Dendritic cell treated with granulocyte-macrophage colony-stimulating factor and Interleukin-4, amounts not matched to agents 40 ng/mL and 50 ng/mL, for 4 days (primary cell): ENCODE data around the gene VPS35L.
A peak's percentile ranks its signal among the peaks of the same experiment; 100 is the strongest.
"Not testable (repeated sequence)": the region's sequence is repeated elsewhere in the genome, so short reads cannot be mapped to it uniquely, and the experiment has no call there.

Experiments used
- H3K27ac Mint-ChIP-seq: one replicate; pipeline ENCODE4 v1.8.0; 2022; ENCODE audit warnings: mild to moderate bottlenecking, mixed read lengths
- H3K27me3 Mint-ChIP-seq: one replicate; pipeline ENCODE4 v1.8.0; 2022; ENCODE audit warnings: mild to moderate bottlenecking, mixed read lengths
- H3K36me3 Mint-ChIP-seq: one replicate; pipeline ENCODE4 v1.8.0; 2022; ENCODE audit warnings: low read depth, mixed read lengths
- H3K4me1 Mint-ChIP-seq: one replicate; pipeline ENCODE4 v1.8.0; 2022; ENCODE audit warnings: low read depth, mixed read lengths
- H3K4me3 Mint-ChIP-seq: one replicate; pipeline ENCODE4 v1.8.0; 2022; ENCODE audit warnings: mild to moderate bottlenecking, moderate library complexity, mixed read lengths
- H3K9me3 Mint-ChIP-seq: one replicate; pipeline ENCODE4 v1.8.0; 2022; ENCODE audit warnings: mixed read lengths
- intact Hi-C: fragments of 100-400 bp; cut with micrococcal nuclease; formaldehyde crosslinking; loops from one replicate; pipeline ENCODE4 v1.15.0; 2022

The VPS35L gene

DNA sequence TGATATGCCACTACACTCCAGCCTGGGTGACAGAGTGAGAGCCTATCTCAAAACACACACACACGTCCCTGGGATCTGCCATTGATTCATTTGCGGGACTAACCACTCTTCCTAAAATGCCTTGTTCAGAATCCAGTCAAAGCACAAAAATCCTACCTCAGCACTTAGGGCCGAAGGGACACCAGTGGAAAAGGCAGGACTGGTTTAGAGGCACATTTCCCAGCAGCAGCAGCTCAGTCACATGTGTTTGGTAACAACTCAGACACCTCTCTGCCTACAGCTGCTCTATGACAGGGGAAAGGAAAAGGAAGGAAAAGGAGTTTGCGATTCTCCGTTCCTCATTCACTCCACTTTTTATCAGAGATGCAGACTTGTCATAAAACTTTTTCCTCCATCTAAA lies 150.3 kb downstream of the VPS35L start:
- Mint-ChIP-seq H3K27me3 (no peaks in the 10 kb centered on the region), H3K27ac (peak overlapping the region; percentile 75), H3K36me3 (peaks cover 96% of the 10 kb centered on the region), H3K9me3 (no peaks in the 10 kb centered on the region), H3K4me1 (peaks cover 48% of the 10 kb centered on the region), H3K4me3 (no peak overlapping the region)
- intact Hi-C loops = no loop called here

DNA sequence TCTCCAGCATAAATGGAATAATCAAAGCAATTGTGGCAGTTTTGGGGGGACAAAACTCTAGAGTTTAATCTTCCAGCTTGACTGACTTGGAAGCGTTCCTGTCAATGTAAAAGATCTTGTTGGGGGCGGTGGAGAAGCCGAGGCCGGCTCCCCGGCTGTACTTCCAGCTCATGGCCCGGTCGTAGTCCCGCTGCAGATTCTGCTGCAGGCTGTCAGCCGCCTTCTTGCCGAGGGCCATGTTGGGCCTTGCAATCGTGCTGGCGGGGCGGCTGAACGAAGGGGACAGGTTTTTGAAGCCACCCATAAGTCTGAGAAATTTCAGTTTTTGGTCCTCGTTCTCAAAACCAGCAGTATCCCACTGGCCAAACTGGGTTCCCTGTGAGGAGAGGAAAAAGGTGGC lies 151.3 kb downstream of the VPS35L start:
- H3K4me3 Mint-ChIP-seq = no peak overlapping the region
- no peak overlapping the region for H3K27ac Mint-ChIP-seq
- no peaks in the 10 kb centered on the region for H3K9me3 Mint-ChIP-seq
- H3K27me3 Mint-ChIP-seq = no peaks in the 10 kb centered on the region
- peaks cover 48% of the 10 kb centered on the region for H3K4me1 Mint-ChIP-seq
- H3K36me3 Mint-ChIP-seq = peaks cover 96% of the 10 kb centered on the region
- intact Hi-C loops = no loop called here

DNA sequence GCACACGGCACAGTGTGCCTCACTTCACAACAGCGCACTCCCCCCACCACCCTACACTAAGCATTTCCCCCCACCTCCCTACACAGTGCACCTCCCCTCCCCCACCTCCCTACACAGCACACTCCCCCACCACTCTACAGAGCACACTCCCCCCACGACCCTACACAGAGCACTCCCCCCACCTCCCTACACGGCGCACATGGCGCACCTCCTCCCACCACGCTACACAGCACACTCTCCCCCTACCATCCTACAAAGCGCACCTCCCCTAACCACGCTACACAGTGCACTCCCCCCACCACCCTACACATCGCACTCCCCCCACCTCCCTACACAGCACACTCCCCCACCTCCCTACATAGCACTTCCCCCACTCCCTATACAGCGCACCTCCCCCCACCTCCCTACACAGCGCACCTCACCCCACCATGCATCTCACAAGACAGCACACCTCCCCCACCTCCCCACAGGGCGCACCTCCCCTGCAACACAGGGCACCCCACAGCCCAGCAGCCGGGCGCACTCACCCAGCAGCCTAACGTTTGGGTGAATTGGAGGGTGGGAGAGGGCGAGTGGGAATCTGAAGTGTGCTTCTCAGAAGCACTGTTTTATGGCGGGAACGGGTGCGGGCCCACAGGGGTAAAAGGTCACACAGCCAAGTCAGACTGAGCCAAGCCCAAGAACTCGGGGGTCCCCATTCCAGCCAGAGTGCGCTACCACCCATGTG lies 152.2 kb downstream of the VPS35L start:
- Mint-ChIP-seq H3K27me3 (no peaks in the 10 kb centered on the region), H3K9me3 (no peaks in the 10 kb centered on the region), H3K36me3 (peaks cover 92% of the 10 kb centered on the region), H3K4me1 (peaks cover 47% of the 10 kb centered on the region), H3K4me3 (no peak overlapping the region), H3K27ac (no peak overlapping the region)
- intact Hi-C loops = no loop called here

DNA sequence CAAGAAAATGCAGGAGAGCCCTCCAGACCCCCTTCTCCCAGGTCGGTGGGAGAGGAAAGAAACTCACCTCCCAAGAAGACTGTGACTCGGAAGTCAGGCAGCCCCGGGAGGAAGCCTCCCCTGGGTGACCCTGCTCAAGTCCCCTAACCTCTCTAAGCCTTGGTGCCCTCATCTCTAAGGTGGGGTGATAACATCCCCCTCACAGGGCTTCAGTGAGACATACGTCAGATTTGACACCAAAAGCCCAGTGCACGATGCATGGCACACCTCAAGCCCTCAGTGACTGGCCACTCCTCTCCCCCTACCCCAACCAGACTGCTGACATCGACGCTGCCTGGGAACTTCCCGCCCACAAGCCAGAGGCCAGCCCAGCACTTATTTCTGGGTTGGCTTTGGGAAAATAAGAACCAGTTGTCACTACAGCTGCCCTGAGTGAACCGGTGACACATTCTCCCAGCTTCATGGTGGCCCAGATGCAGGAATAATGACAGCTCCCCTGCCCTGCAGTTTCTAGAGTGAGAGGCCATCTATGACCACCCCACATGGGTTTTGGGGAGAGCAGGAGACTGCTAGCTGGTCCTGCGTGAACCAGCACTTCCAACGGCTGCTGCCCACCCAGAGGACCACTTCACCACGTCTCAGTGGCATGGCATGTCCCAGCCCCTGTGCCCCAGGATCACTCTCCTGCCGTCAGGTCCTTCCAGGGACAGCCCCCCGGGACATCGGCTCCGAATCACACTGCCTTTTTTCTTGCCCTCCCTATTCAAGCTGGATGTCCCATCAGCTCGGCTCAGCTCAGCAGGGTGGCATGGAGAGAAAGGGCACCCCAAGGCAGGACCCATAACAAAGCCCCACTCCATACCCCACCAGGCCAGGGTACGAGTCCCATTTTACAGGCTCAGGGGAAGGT lies 153.0 kb downstream of the VPS35L start:
- Mint-ChIP-seq H3K4me3 (no peak overlapping the region), H3K27ac (no peak overlapping the region), H3K9me3 (no peaks in the 10 kb centered on the region), H3K4me1 (peaks cover 39% of the 10 kb centered on the region), H3K27me3 (no peaks in the 10 kb centered on the region), H3K36me3 (peaks cover 92% of the 10 kb centered on the region)
- intact Hi-C loops = no loop called here

DNA sequence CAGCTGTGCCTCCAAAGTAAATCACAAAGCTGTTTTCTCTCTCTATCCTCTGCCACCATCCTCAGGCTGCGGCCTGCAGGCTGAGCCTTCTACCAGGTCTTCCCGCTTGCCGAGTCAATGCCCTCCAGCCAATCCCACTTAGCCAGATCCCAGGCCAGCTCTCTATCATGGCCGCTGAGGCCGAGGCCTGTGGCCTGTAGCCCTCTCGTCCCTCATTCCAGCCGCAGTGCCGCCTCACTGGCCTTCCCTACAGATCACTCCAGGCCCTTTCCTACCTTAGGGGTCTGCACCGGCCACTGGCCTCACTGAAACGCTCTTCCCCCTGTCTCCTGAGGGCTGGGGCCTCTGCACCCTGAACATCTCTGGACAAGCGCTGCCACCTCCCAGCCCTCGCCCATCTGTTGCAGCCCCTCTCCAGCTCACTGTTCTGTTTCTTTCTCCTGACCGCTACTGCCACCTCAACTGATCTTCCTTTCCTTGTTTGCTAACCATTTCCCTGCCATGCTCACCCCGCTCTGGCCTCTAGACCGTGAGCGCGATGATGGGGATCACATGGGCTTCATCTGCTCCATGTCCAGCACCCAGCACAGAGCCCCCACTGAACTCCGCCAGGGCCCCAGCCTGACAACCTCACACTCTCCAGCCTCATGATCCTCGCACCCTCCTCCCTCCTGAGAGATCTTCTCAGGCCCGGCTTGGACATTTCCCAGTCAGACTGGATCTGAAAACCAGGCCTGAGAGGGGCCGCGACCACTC lies 154.1 kb downstream of the VPS35L start:
- intact Hi-C loops = no loop called here
- peaks cover 36% of the 10 kb centered on the region for H3K4me1 Mint-ChIP-seq
- no peaks in the 10 kb centered on the region for H3K27me3 Mint-ChIP-seq
- no peak overlapping the region for H3K4me3 Mint-ChIP-seq
- no peak overlapping the region for H3K27ac Mint-ChIP-seq
- H3K9me3 Mint-ChIP-seq = no peaks in the 10 kb centered on the region
- peaks cover 92% of the 10 kb centered on the region for H3K36me3 Mint-ChIP-seq

DNA sequence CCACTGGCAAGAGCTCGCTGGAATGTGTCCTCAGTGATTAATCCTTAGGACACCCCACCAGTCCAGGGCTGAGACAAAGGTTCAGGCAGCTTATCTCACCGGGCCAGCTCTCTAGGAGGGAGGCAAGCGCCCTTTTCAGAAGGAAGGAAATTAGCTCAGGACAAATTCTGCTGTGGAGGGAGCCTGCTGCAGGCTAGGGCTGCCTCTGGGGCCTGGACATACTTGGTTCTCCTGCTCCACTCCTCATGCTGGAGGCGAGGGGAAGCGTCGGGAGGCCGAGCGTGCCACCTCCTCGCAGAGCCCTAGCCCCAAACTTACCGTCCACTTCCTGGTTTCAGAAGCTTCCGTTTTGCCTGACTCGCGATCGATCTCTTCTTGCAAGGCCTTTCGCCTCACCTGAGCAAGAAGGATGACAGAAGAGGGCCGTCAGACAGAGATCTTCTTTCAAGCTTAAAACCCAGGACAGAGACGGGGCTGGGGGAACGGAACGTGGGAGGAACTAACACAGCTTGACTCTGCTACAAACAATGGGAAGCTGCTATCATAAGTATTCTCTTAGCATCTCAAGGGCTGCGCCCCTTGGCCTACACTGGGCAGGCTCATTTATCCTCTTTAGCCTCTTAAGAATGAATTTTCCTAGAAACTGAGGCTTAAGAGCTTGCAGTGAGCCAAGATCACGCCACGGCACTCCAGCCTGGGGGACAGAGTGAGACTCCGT lies 154.8 kb downstream of the VPS35L start:
- H3K27ac Mint-ChIP-seq = no peak overlapping the region
- H3K9me3 Mint-ChIP-seq = no peaks in the 10 kb centered on the region
- no peaks in the 10 kb centered on the region for H3K27me3 Mint-ChIP-seq
- intact Hi-C loops = no loop called here
- H3K4me3 Mint-ChIP-seq = no peak overlapping the region
- peaks cover 89% of the 10 kb centered on the region for H3K36me3 Mint-ChIP-seq
- peaks cover 29% of the 10 kb centered on the region for H3K4me1 Mint-ChIP-seq

DNA sequence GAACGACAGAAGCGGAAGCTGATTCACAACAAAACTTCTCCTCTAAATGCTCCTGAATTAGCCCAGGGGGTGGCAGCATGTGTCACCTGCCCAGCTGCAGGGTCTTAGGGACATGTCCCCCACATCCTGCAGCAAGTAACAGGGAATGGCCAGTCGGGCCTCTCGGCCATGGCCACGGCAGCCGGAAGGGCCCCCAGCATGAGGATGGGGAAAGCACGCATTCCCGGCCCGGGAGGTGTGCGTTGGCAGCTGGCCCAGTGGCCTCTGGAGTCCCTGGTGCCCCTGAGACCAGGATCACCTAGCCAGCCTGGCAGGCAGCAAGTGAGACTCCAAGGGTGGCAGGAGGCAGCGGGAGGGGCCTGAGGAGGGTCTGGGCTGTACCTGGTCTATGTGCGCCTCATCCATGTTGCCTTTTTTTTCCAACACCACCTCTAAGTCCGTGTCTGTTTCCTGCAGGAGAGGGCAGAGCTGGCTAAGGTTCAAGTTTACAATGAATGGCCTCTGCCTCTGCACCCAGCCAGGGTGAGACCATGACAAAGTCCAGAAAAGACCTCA lies 155.6 kb downstream of the VPS35L start:
- H3K4me3 Mint-ChIP-seq = no peak overlapping the region
- intact Hi-C loops = no loop called here
- peaks cover 82% of the 10 kb centered on the region for H3K36me3 Mint-ChIP-seq
- H3K4me1 Mint-ChIP-seq = peaks cover 26% of the 10 kb centered on the region
- no peaks in the 10 kb centered on the region for H3K27me3 Mint-ChIP-seq
- no peaks in the 10 kb centered on the region for H3K9me3 Mint-ChIP-seq
- H3K27ac Mint-ChIP-seq = no peak overlapping the region

DNA sequence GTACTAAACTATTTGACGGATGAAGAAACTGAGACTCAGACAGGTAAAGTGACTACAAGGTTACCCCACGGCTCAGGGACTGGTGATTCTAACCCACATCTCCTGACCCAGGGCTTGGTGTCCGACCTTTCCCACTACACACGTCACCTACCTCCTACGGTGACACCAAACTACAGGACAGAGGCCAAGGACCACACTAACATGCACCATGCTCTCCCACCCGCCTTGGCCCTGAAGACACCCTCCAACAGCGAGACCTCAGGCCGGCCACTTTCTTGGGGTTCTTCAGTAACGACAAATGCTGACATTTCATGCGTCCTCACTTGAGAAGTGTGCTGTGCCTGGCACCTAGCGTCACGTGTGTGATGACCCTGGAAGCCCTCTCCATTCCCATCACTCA lies 156.1 kb downstream of the VPS35L start:
- Mint-ChIP-seq H3K27me3 (no peaks in the 10 kb centered on the region), H3K36me3 (peaks cover 78% of the 10 kb centered on the region), H3K4me1 (peaks cover 27% of the 10 kb centered on the region), H3K4me3 (no peak overlapping the region), H3K27ac (no peak overlapping the region), H3K9me3 (no peaks in the 10 kb centered on the region)
- intact Hi-C loops = no loop called here

DNA sequence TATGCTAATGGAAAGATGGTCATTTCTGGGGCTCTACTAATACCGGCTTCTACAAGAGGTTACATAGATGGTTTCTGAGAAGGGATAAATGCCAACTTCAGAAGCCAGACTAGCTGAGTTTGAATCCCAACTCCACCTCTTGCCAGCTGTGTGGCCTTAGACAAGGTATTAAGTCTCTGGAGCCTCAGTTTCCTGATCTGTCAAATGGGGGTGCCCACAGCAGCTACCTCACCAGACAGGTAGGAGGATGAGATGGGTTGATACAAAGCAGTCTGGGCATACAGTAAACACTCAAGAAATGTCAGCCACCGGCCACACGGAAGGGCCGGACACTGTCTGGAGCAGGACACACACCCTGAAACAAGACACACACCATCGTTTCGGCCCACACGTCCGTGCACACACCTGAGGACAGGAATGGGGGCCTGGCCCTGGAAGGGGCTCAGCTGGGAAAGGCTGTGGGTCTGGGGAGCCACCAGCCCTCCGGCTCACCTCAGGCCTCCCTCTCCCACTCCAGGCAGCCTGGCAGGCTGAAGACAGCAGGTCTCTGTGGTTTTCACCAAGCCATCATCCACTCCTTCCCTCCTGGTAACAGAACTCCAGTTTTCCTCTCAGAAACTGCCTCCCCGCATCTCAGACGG lies 157.0 kb downstream of the VPS35L start:
- intact Hi-C loops = no loop called here
- peaks cover 34% of the 10 kb centered on the region for H3K4me1 Mint-ChIP-seq
- H3K9me3 Mint-ChIP-seq = no peaks in the 10 kb centered on the region
- no peak overlapping the region for H3K27ac Mint-ChIP-seq
- peaks cover 69% of the 10 kb centered on the region for H3K36me3 Mint-ChIP-seq
- no peak overlapping the region for H3K4me3 Mint-ChIP-seq
- no peaks in the 10 kb centered on the region for H3K27me3 Mint-ChIP-seq

DNA sequence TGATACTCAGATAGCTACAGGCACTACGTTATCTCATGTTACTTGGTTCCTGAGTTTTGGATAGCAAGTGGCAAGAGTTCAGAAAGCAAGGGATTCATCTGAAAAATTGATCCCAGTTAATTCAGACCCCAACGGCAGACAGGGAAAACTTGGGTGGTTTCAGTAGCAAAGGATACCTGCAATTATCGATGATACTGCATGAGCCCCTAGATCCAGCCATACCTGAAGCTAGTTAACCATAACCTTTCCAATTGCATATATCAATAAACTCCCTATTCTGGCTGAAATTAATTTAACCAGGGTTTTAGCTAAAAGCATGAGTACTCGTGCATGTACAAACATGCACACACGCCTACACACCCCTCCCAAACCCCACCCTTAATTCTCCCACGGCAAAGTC lies 158.2 kb downstream of the VPS35L start:
- Mint-ChIP-seq H3K4me3 (no peak overlapping the region), H3K27ac (no peak overlapping the region), H3K27me3 (no peaks in the 10 kb centered on the region), H3K4me1 (peaks cover 29% of the 10 kb centered on the region), H3K9me3 (no peaks in the 10 kb centered on the region), H3K36me3 (peaks cover 67% of the 10 kb centered on the region)
- intact Hi-C loops = no loop called here

DNA sequence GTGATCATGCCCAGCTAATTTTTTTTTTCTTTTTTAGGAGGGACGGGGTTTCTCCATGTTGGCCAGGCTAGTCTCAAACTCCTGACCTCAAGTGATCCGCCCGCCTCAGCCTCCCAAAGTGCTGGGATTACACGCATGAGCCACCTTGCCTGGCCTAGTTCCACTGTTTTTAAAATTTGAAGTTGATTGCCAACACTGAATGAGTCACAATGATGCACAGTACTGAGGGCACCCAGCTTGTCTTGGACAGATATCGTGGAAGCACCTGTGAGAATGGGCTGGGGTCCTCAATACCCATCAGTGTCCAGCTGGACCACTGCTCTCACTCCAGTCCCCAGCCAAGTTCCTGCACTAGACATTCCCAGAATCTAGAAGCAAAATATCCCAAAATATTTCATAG lies 160.1 kb downstream of the VPS35L start:
- intact Hi-C loops = no loop called here
- peaks cover 49% of the 10 kb centered on the region for H3K36me3 Mint-ChIP-seq
- H3K9me3 Mint-ChIP-seq = no peaks in the 10 kb centered on the region
- H3K4me1 Mint-ChIP-seq = peaks cover 22% of the 10 kb centered on the region
- no peak overlapping the region for H3K27ac Mint-ChIP-seq
- no peaks in the 10 kb centered on the region for H3K27me3 Mint-ChIP-seq
- H3K4me3 Mint-ChIP-seq = no peak overlapping the region

DNA sequence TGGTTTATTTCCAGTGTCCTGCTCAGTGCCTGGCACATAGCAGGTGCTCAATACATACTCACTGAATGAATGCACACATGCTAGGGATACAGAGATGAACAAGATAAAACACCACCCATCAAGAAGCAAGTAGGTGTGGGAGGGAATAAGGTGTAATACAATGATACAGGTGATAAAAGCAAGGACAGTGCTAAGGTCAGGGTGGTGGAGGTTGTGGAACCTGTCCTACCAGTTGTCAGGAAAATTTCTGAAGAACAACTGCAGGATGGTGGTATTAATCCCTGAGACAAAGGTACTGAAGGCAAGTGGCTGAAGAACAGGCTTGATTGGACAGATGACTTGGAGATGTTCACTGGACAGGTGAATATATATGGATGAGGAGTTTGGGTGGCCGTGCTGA lies 160.7 kb downstream of the VPS35L start:
- Mint-ChIP-seq H3K36me3 (peaks cover 43% of the 10 kb centered on the region), H3K27ac (no peak overlapping the region), H3K9me3 (no peaks in the 10 kb centered on the region), H3K4me3 (no peak overlapping the region), H3K4me1 (peaks cover 22% of the 10 kb centered on the region), H3K27me3 (no peaks in the 10 kb centered on the region)
- intact Hi-C loops = no loop called here

DNA sequence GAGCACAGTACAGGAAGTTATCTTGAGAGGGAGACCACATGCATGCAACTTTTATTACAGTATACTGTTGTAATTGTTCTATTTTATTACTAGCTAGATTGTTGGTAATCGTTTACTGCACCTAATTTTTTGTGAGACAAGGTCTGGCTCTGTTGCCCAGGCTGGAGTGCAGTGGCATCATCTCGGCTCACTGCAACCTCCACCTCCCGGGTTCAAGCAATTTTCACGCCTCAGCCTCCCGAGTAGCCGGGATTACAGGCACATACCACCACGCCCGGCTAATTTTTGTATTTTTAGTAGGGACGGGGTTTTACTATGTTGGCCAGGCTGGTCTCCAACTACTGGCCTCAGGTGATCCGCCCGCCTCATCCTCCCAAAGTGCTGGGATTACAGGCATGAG lies 161.2 kb downstream of the VPS35L start:
- Mint-ChIP-seq H3K4me3 (peak overlapping the region; percentile 94), H3K36me3 (peaks cover 37% of the 10 kb centered on the region), H3K4me1 (peaks cover 22% of the 10 kb centered on the region)
- H3K27me3 Mint-ChIP-seq, H3K9me3 Mint-ChIP-seq, intact Hi-C loops, H3K27ac Mint-ChIP-seq: not testable (repeated sequence)
